Activated naive CD4-positive, alpha-beta T cell treated with anti-CD3 and anti-CD28 coated beads, Interleukin-2, amount 10 ng/mL, durations not matched to agents 7 days and 5 days (primary cell): ENCODE data around the gene PPA2.

ENCODE experiments used
- CTCF ChIA-PET: fragments of 350-600 bp; sonication (Branson Sonifier 250); formaldehyde crosslinking; loops from one replicate; lab custom pipeline; 2021; ENCODE audit warnings: antibody characterized with exemption; lab: Charles Lee
- DNase-seq: peaks from one replicate; pipeline ENCODE4 v3.0.0-alpha.2; 2020
- H3K27ac Mint-ChIP-seq: one replicate; pipeline ENCODE4 v1.8.0; 2021; ENCODE audit warnings: mild to moderate bottlenecking, moderate library complexity, mixed read lengths
- H3K27me3 Mint-ChIP-seq: one replicate; pipeline ENCODE4 v1.8.0; 2021; ENCODE audit warnings: mild to moderate bottlenecking, mixed read lengths
- H3K36me3 Mint-ChIP-seq: one replicate; pipeline ENCODE4 v1.8.0; 2021; ENCODE audit warnings: mixed read lengths
- H3K4me1 Mint-ChIP-seq: one replicate; pipeline ENCODE4 v1.8.0; 2021; ENCODE audit warnings: mixed read lengths
- H3K4me3 Mint-ChIP-seq: one replicate; pipeline ENCODE4 v1.8.0; 2021; ENCODE audit warnings: mild to moderate bottlenecking, moderate library complexity, mixed read lengths
- H3K9me3 Mint-ChIP-seq: one replicate; pipeline ENCODE4 v1.8.0; 2021; ENCODE audit warnings: mixed read lengths

PPA2 gene

GRCh38 chr4:105350859-105351490 lies 122.9 kb downstream of the PPA2 start:
- no peak for DNase-seq
- Mint-ChIP-seq H3K4me3 (no peak overlapping the region), H3K27ac (no peak overlapping the region), H3K4me1 (no peaks in the 10 kb centered on the region), H3K27me3 (no peaks in the 10 kb centered on the region), H3K36me3 (peaks cover 4% of the 10 kb centered on the region), H3K9me3 (no peaks in the 10 kb centered on the region)
- CTCF ChIA-PET: interaction anchor here (1.5 kb wide), 1 partner anchor 10 kb away, joined by 5 read pairs; no protein-coding TSS in a partner anchor

GRCh38 chr4:105348719-105349118 lies 125.1 kb downstream of the PPA2 start:
- Mint-ChIP-seq H3K9me3 (no peaks in the 10 kb centered on the region), H3K27ac (no peak overlapping the region), H3K4me1 (no peaks in the 10 kb centered on the region), H3K36me3 (no peaks in the 10 kb centered on the region), H3K4me3 (no peak overlapping the region), H3K27me3 (no peaks in the 10 kb centered on the region)
- no peak for DNase-seq
- CTCF ChIA-PET: no interaction called here

GRCh38 chr4:105346869-105347268 lies 127.0 kb downstream of the PPA2 start:
- CTCF ChIA-PET: no interaction called here
- H3K27me3 Mint-ChIP-seq: no peaks in the 10 kb centered on the region
- DNase-seq: no peak
- H3K9me3 Mint-ChIP-seq: no peaks in the 10 kb centered on the region
- H3K4me3 Mint-ChIP-seq: no peak overlapping the region
- H3K4me1 Mint-ChIP-seq: no peaks in the 10 kb centered on the region
- H3K27ac Mint-ChIP-seq: no peak overlapping the region
- no peaks in the 10 kb centered on the region for H3K36me3 Mint-ChIP-seq

GRCh38 chr4:105345838-105346237 lies 128.0 kb downstream of the PPA2 start:
- Mint-ChIP-seq H3K9me3 (no peaks in the 10 kb centered on the region), H3K27me3 (no peaks in the 10 kb centered on the region), H3K27ac (no peak overlapping the region), H3K4me3 (no peak overlapping the region), H3K4me1 (no peaks in the 10 kb centered on the region), H3K36me3 (no peaks in the 10 kb centered on the region)
- CTCF ChIA-PET: interaction anchor here (0.6 kb wide), 1 partner anchor 140 kb away, joined by 4 read pairs; no protein-coding TSS in a partner anchor
- DNase-seq: no peak

- Mint-ChIP-seq H3K9me3 (no peaks in the 10 kb centered on the region), H3K36me3 (no peaks in the 10 kb centered on the region), H3K27me3 (no peaks in the 10 kb centered on the region), H3K4me1 (no peaks in the 10 kb centered on the region), H3K4me3 (no peak overlapping the region), H3K27ac (no peak overlapping the region)
- DNase-seq: no peak
- CTCF ChIA-PET: interaction anchor here (0.6 kb wide), 1 partner anchor 140 kb away, joined by 4 read pairs; no protein-coding TSS in a partner anchor
Observed at GRCh38 chr4:105345358-105345757, 128.5 kb downstream of the PPA2 start.

GRCh38 chr4:105344141-105344540 lies 129.7 kb downstream of the PPA2 start:
- no peaks in the 10 kb centered on the region for H3K9me3 Mint-ChIP-seq
- no peaks in the 10 kb centered on the region for H3K27me3 Mint-ChIP-seq
- H3K27ac Mint-ChIP-seq: no peak overlapping the region
- H3K4me1 Mint-ChIP-seq: no peaks in the 10 kb centered on the region
- CTCF ChIA-PET: no interaction called here
- H3K4me3 Mint-ChIP-seq: no peak overlapping the region
- DNase-seq: no peak
- no peaks in the 10 kb centered on the region for H3K36me3 Mint-ChIP-seq

GRCh38 chr4:105343146-105343931 lies 130.5 kb downstream of the PPA2 start:
- Mint-ChIP-seq H3K27me3 (no peaks in the 10 kb centered on the region), H3K4me3 (no peak overlapping the region), H3K36me3 (no peaks in the 10 kb centered on the region), H3K27ac (no peak overlapping the region), H3K9me3 (no peaks in the 10 kb centered on the region), H3K4me1 (no peaks in the 10 kb centered on the region)
- CTCF ChIA-PET: no interaction called here
- DNase-seq: no peak

DNA sequence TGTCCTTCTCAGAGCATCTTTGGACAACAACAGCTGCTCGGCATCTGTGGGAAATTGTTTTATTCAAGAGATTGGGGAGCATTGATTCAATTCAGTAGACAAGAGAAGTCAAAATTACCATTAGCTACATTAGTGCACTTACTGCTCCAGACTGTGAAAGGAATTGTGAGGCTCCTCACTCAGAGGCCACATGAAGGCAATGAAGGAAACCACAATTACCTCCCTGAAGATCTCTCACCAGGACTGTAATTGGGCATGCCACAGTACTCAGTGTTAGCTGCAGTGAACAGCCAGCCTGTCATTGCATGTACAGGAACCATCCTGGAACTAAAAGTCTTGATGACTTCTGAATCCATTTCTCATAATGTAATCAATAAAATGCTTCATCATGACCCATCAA lies 144.8 kb downstream of the PPA2 start:
- Mint-ChIP-seq H3K36me3 (no peaks in the 10 kb centered on the region), H3K9me3 (no peaks in the 10 kb centered on the region), H3K27ac (no peak overlapping the region), H3K4me3 (no peak overlapping the region), H3K27me3 (no peaks in the 10 kb centered on the region), H3K4me1 (peaks cover 9% of the 10 kb centered on the region)
- CTCF ChIA-PET: no interaction called here
- no peak for DNase-seq

GRCh38 chr4:105327956-105328355 lies 145.9 kb downstream of the PPA2 start:
- Mint-ChIP-seq H3K27me3 (no peaks in the 10 kb centered on the region), H3K36me3 (no peaks in the 10 kb centered on the region), H3K9me3 (no peaks in the 10 kb centered on the region), H3K4me3 (no peak overlapping the region), H3K4me1 (peaks cover 9% of the 10 kb centered on the region), H3K27ac (no peak overlapping the region)
- CTCF ChIA-PET: interaction anchor here (1.4 kb wide), 1 partner anchor 144 kb away, joined by 3 read pairs; no protein-coding TSS in a partner anchor
- no peak for DNase-seq

GRCh38 chr4:105327222-105327621 lies 146.6 kb downstream of the PPA2 start:
- DNase-seq: no peak

More at GRCh38 chr4:105327222-105327621, 146.6 kb downstream of the PPA2 start:
- no peak overlapping the region for H3K27ac Mint-ChIP-seq
- CTCF ChIA-PET: interaction anchor here (1.4 kb wide), 1 partner anchor 145 kb away, joined by 3 read pairs; no protein-coding TSS in a partner anchor
- no peaks in the 10 kb centered on the region for H3K27me3 Mint-ChIP-seq
- H3K4me1 Mint-ChIP-seq: peaks cover 9% of the 10 kb centered on the region
- no peaks in the 10 kb centered on the region for H3K36me3 Mint-ChIP-seq
- H3K9me3 Mint-ChIP-seq: no peaks in the 10 kb centered on the region
- H3K4me3 Mint-ChIP-seq: no peak overlapping the region
